Stimulated activated CD4-positive, alpha-beta T cell treated with anti-CD3 and anti-CD28 coated beads, Interleukin-15, amount 100 ng/mL, for 24 hours (primary cell): ENCODE measurements around the gene MEP1A.

Experiments used
- DNase-seq: peaks from one replicate; pipeline ENCODE4 v3.0.0-alpha.2; 2020

Gene MEP1A

DNA sequence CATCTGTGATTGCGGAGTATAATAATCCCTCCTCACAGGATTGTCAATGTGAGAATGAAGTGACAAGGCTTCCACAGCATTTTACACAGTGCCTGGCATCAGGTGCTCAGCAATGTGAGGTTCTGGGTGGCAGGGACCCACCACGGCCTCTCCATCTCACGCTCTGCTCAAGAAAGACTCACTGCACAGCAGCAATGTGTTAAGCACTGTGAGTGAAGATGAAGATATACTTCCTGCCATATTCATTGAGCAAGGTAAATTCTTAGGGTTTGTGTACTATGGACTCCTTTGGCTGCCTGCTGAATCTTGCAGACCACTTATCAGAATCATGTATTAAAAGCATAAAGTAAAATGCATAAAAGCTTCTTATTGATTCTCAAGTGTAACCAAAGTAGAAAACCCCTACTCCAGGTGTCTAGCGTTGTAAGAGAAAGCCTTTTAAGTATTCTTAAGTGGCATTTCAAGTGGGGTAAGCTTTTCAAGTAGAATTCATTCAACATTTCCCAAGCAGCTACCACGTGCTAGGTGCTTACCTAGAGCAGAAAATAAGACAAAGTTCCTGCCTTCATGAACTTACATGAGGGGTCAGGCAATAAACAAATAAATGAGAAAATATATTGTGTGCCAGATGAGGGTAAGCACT, 17.0 kb upstream of the MEP1A start:
- DNase-seq, result no peak

- no peak for DNase-seq
These were observed 15.5 kb upstream of the MEP1A start for GRCh38 chr6:46777476-46778346.

DNA sequence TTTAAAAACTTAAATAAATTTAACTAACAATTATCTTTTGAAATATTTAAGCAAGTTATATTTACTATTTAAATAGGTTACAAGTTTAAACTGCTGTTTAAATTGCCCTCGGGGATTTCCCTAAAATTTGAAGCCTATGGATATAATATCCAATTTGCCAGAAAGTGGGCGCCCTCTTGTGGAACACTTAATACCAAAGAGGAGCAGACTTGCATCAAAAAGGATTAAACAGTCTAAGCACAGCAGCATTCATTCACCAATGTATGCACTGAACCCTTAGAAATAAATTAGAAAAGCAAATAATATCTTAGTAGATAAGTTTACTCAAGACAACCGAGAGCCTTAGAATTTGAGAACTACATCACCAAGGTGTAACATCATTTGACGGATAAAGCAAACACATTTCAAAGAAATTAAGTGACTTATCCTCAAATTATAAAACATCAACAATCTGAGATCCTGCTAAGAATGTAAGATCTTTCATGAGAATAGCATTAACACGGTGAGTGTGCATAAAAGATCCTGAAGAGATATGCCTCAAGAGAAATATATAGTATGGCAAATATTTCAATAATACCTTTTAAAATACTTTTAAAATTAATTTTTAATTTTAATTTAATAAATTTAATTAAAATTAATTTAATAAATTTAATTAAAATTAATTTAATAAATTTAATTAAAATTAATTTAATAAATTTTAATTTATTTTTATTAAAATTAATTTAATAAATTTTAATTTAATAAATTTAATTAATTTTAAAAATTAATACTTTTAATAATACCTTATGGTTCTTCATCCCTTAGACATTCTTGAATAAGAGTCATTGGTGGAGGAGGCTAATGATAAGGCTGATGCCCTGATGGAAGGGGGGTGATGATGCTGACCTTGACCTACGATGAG, 11.5 kb upstream of the MEP1A start:
- peak; percentile 53 for DNase-seq

GRCh38 chr6:46784535-46784934, 8.7 kb upstream of the MEP1A start:
- no peak for DNase-seq

- DNase-seq, result no peak
These were observed 5.2 kb upstream of the MEP1A start for GRCh38 chr6:46787871-46788540.

- DNase-seq, result no peak
These were observed 4.4 kb upstream of the MEP1A start for GRCh38 chr6:46788791-46789190.

- no peak for DNase-seq
These were observed 3.5 kb upstream of the MEP1A start for GRCh38 chr6:46789434-46790354.

DNA sequence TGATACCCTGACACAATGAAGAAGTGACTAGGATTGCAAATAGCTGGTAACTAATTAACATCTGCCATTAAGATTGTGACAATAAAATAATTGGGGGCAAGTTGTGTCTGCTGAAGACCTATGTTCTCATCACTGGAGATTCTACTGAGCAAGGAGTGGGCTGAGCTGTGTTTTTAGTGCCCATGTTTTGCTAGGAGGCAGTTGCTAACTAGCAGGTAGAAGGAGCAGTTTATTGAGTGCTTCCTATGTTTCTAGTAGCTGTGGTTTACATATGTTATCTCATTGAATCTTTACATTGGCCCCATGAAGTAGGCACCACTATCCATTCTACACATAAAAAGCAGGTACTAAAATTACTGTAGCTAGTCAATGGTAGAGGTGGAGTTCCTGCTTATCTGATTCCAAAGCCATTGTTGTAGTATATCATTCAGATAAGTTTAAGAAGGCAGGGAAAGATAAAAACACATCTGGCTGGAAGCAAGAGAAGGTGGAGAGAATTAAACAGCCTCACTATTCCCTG, 2.8 kb upstream of the MEP1A start:
- DNase-seq, result no peak

GRCh38 chr6:46792635-46793034, 554 bp upstream of the MEP1A start:
- no peak for DNase-seq

DNA sequence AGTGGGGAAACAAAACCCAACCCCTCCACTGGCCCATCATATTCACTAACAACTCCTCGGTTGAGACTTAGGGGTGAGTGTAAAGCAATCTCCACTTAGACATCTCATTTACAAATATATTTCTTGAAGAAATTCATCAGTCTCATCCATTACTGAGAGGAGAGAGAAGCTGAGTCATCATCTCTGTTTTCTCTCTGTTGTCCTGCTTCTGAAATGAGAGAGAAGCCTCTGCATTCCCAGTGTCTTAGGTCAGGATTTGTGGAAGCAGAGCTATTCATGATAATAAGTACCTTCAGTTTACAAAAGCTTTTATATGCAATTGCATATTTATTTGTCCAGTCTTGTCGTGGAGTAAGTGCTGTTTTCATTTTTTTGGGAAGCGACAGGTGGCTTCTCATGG, 879 bp downstream of the MEP1A start:
- no peak for DNase-seq

DNA sequence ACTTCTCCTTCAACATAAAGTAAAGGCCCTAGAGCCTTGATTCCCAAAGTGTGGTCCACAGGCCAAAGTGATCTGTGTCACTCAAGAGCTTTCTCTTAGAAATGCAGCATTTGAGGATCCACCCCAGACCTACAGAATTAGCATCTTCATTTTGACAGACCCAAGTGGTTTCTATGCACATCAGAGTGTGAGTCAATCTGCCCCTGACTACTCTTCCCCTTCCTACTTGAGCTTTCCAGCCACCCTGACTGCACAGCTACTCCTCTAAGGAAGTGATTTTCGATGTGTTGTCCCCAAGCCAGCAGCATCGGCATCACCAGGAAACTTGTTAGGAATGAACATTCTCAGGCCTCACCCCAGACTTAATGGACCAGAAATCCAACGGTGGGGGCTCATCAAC, 2.6 kb downstream of the MEP1A start:
- no peak for DNase-seq

DNA sequence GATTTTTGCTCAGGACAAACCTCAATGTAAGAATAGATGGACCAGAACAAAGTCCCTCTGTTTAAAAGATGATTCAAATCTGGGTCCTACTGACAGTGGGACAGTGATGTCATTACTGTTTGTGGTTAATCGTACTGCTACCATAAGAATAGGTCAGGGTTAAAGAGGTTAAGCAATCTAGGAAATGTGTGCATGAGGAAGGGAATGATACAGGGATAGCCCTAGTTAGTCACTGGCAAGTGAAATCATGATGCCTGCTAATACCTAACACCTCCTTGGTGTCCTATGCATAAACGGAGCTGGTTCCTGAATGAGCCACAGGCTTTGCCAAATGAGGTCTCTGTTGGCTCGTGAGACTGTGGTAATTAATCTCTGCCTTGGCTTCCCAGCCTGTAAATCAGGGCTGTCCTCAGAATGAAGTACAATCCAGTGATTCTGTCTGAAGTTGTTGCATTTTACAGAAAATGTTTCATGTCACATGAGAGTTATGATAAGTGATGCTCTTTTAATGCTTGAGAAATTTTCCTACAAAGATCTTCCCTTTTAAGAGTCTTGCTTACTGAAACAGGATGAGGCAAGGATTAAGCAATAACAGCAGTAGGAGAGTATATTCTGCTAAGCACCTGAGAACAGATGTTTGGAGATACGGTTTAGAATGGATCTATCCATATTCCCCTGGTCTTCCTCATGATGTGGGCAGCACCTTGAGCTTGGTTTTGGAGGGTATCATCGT, 3.8 kb downstream of the MEP1A start:
- DNase-seq, result no peak

- no peak for DNase-seq
These were observed 6.5 kb downstream of the MEP1A start for GRCh38 chr6:46799657-46800056.

DNA sequence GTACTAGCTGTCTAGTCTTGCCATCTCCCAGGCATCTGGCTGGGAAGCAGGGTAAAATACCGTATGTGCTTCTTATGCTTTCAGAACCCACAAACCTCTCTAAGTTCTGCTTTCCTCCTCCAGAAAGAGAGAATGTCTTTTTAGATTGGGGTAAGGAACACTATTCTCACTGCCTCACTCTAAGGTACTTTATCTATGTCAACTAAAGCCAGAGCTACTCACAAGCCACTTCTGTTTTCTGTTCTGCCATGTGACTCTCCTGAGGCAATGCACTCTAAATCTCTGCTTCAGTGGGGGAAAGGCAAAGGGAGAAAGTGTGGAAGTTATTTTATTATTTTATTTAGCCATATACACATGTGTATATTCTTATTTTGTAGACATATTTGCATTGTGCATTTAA, 15.6 kb downstream of the MEP1A start:
- DNase-seq, result no peak

GRCh38 chr6:46815130-46815529, 21.9 kb downstream of the MEP1A start:
- DNase-seq, result no peak

GRCh38 chr6:46816626-46817025, 23.4 kb downstream of the MEP1A start:
- no peak for DNase-seq

DNA sequence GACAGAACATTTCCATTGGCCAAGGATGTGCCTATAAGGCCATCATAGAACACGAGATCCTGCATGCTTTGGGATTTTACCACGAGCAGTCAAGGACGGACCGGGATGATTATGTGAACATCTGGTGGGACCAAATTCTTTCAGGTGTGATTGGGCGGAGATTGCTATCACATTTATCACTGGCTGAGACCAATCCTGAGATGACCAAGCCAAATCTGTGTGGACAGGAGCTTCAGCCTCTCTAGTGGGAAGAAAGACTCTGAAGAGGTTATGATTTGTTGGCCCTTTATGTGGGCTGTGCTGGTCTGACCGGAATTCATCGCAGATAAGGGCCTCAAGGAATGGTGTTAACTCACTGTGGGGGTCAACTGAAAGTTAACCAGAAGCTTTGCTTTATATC, 26.4 kb downstream of the MEP1A start:
- DNase-seq, result no peak

- DNase-seq, result no peak
These were observed 28.3 kb downstream of the MEP1A start for GRCh38 chr6:46821458-46821881.

DNA sequence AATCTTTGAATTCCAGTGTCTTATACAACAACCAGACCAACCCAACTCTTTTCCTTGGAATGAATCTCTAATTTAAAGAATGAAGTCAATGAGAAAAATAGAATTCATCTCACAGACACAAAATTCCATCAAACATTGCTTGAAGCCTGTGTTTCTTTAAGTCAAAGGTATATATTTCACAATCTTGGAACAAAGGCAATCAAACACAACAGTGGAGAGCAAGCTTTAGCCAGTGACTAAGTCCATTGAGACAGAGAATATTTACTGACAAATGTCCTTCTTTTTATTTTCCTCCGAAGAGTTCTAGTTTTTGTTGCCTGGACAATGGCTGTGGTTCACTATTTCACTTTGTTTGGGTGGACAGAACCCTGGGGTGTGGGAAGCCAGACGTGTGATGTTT, 35.8 kb downstream of the MEP1A start:
- no peak for DNase-seq

- DNase-seq, result no peak
These were observed 39.6 kb downstream of the MEP1A start for GRCh38 chr6:46832816-46833215.
